H1 (cell line): ENCODE results near the gene SIGLECL1. TPM values are rescaled to one million over a fixed set of nuclear protein-coding genes. Genes with fewer than 3 reads are reported as not detected.

Experiments
- CTCF ChIA-PET: fragments of 300-600 bp; sonication (Branson Sonifier 250); formaldehyde crosslinking; loops from one replicate; lab custom pipeline; 2021; ENCODE audit not compliant: partially characterized antibody; lab: Charles Lee
- POLR2A ChIA-PET: fragments of 300-600 bp; sonication (Branson Sonifier 250); formaldehyde crosslinking; loops from one replicate; lab custom pipeline; 2021; ENCODE audit warnings: inconsistent platforms; ENCODE audit not compliant: partially characterized antibody; lab: Charles Lee
- DNase-seq, 2 experiments: peaks; one replicate each; pipeline versions ENCODE4 v3.0.0 to v3.0.0-alpha.2; 2010 to 2022; ENCODE audit warnings: low spot score in 2 of 2, low read depth in 1 of 2, mixed read lengths in 1 of 2
- FAIRE-seq: peaks from 2 replicates; lab custom pipeline; 2011; peaks lifted over from hg19 to GRCh38; lab: Jason Lieb, UNC
- H2AFZ ChIP-seq: 2 replicates; pipeline ENCODE4 v1.8.1; 2012; ENCODE audit warnings: low read length, inconsistent platforms
- H2AK5ac ChIP-seq: 2 replicates; pipeline ENCODE4 v1.6.1; 2013; ENCODE audit warnings: low read depth, low read length
- H2BK120ac ChIP-seq: replicated peaks from 2 replicates; pipeline ENCODE3; 2013; ENCODE audit warnings: low read depth, low read length, inconsistent platforms
- H2BK12ac ChIP-seq: 2 replicates; pipeline ENCODE4 v1.6.1; 2013; ENCODE audit warnings: low read depth, low read length
- H2BK15ac ChIP-seq: 2 replicates; pipeline ENCODE4 v1.6.1; 2013; ENCODE audit warnings: low read length
- H2BK20ac ChIP-seq: 2 replicates; pipeline ENCODE4 v1.6.1; 2013; ENCODE audit warnings: low read length
- H2BK5ac ChIP-seq: 2 replicates; pipeline ENCODE4 v1.6.1; 2013; ENCODE audit warnings: low read depth, low read length
- H3K14ac ChIP-seq: 2 replicates; pipeline ENCODE4 v1.6.1; 2013; ENCODE audit warnings: inconsistent platforms; ENCODE audit not compliant: insufficient read length
- H3K18ac ChIP-seq: 2 replicates; pipeline ENCODE4 v1.6.1; 2013; ENCODE audit warnings: low read length; ENCODE audit errors: extremely low read depth
- H3K23ac ChIP-seq: 2 replicates; pipeline ENCODE4 v1.6.1; 2013; ENCODE audit warnings: inconsistent platforms; ENCODE audit not compliant: insufficient read length
- H3K23me2 ChIP-seq: 2 replicates; pipeline ENCODE4 v1.6.1; 2013; ENCODE audit warnings: low read depth, low read length
- H3K27ac ChIP-seq: 2 replicates; pipeline ENCODE4 v1.6.1; 2011; ENCODE audit warnings: low read depth, low read length, inconsistent platforms
- H3K27me3 ChIP-seq, 4 experiments: replicated peaks in 1 of 4; 1 replicate in 1 of 4; 2 replicates in 3 of 4; pipeline versions ENCODE4 v1.6.1 to v1.8.1; 2011 to 2013; ENCODE audit warnings: low read length in 3 of 4, mild to moderate bottlenecking in 3 of 4, inconsistent platforms in 2 of 4, mixed read lengths in 2 of 4, moderate library complexity in 1 of 4; ENCODE audit not compliant: control insufficient read depth in 3 of 4, insufficient read depth in 3 of 4; ENCODE audit errors: extremely low read depth in 1 of 4
- H3K36me3 ChIP-seq, 4 experiments: 2 replicates each; pipeline versions ENCODE4 v1.6.1 to v1.8.1; 2011 to 2013; ENCODE audit warnings: mild to moderate bottlenecking in 4 of 4, low read length in 3 of 4, moderate library complexity in 2 of 4, control low read depth in 1 of 4, inconsistent platforms in 1 of 4; ENCODE audit not compliant: insufficient read depth in 4 of 4, control insufficient read depth in 2 of 4
- H3K4ac ChIP-seq: replicated peaks from 2 replicates; pipeline ENCODE3; 2013; ENCODE audit warnings: low read length, low read depth, mixed read lengths, inconsistent platforms; ENCODE audit not compliant: insufficient read length
- H3K4me1 ChIP-seq, 4 experiments: replicated peaks in 1 of 4; 1 replicate in 1 of 4; 2 replicates in 3 of 4; pipeline versions ENCODE4 v1.6.1 to v1.8.1; 2011 to 2013; ENCODE audit warnings: low read length in 3 of 4, inconsistent platforms in 2 of 4, mixed read lengths in 1 of 4; ENCODE audit not compliant: insufficient read depth in 4 of 4, control insufficient read depth in 3 of 4
- H3K4me2 ChIP-seq, 2 experiments: 2 replicates each; pipeline versions ENCODE4 v1.6.1 to v1.8.1; 2011 to 2013; ENCODE audit warnings: low read depth in 2 of 2, low read length in 2 of 2, control low read depth in 1 of 2, inconsistent platforms in 1 of 2, mild to moderate bottlenecking in 1 of 2; ENCODE audit not compliant: insufficient read depth in 1 of 2
- H3K4me3 ChIP-seq, 4 experiments: fragments of 200-600, 300-600 bp in 1 of 4; sonication (generic), shearing (Covaris generic), sonication (Bioruptor Twin) in 1 of 4; 2 replicates each; pipeline versions ENCODE4 v1.5.1 to v1.8.1; 2011 to 2016; ENCODE audit warnings: low read length in 4 of 4, low read depth in 3 of 4, control low read depth in 2 of 4, inconsistent platforms in 2 of 4, mild to moderate bottlenecking in 2 of 4, mixed read lengths in 1 of 4, moderate library complexity in 1 of 4; ENCODE audit not compliant: insufficient read depth in 2 of 4; ENCODE audit errors: extremely low read depth in 1 of 4
- H3K56ac ChIP-seq: replicated peaks from 2 replicates; pipeline ENCODE3; 2013; ENCODE audit warnings: low read depth, mild to moderate bottlenecking, mixed read lengths, low read length, inconsistent platforms; ENCODE audit not compliant: insufficient read length
- H3K79me1 ChIP-seq: 2 replicates; pipeline ENCODE4 v1.6.1; 2013; ENCODE audit warnings: low read depth, low read length, control low read depth
- H3K79me2 ChIP-seq, 2 experiments: 2 replicates each; pipeline versions ENCODE4 v1.6.1 to v1.8.1; 2012 to 2013; ENCODE audit warnings: low read length in 2 of 2, mild to moderate bottlenecking in 2 of 2, inconsistent platforms in 1 of 2; ENCODE audit not compliant: insufficient read depth in 2 of 2, control insufficient read depth in 1 of 2
- H3K9ac ChIP-seq, 4 experiments: replicated peaks in 1 of 4; 1 replicate in 1 of 4; 2 replicates in 3 of 4; pipeline versions ENCODE4 v1.6.1 to v1.8.1; 2011 to 2013; ENCODE audit warnings: low read depth in 3 of 4, low read length in 3 of 4, control low read depth in 2 of 4, mild to moderate bottlenecking in 2 of 4, moderate library complexity in 2 of 4, inconsistent platforms in 1 of 4; ENCODE audit errors: extremely low read depth in 1 of 4
- H3K9me3 ChIP-seq, 2 experiments: 2 replicates each; pipeline versions ENCODE4 v1.6.1 to v1.8.1; 2012 to 2013; ENCODE audit warnings: mild to moderate bottlenecking in 2 of 2, moderate library complexity in 2 of 2, control low read depth in 1 of 2, inconsistent platforms in 1 of 2, low read depth in 1 of 2, low read length in 1 of 2, mixed read lengths in 1 of 2; ENCODE audit not compliant: insufficient read depth in 2 of 2
- H4K20me1 ChIP-seq, 2 experiments: replicated peaks in 1 of 2; 2 replicates each; pipeline versions ENCODE3 to v1.8.1; 2011 to 2013; ENCODE audit warnings: inconsistent platforms in 2 of 2, low read length in 2 of 2, mild to moderate bottlenecking in 1 of 2; ENCODE audit not compliant: insufficient read depth in 2 of 2, control insufficient read depth in 1 of 2
- H4K5ac ChIP-seq: 2 replicates; pipeline ENCODE4 v1.6.1; 2013; ENCODE audit warnings: low read length, low read depth, mixed read lengths, inconsistent platforms; ENCODE audit not compliant: insufficient read length
- H4K8ac ChIP-seq: 2 replicates; pipeline ENCODE4 v1.8.0; 2013; ENCODE audit warnings: mild to moderate bottlenecking, moderate library complexity, low read length, inconsistent platforms; ENCODE audit not compliant: insufficient read depth; ENCODE audit errors: extremely low read depth
- H4K91ac ChIP-seq: replicated peaks from 2 replicates; pipeline ENCODE3; 2013; ENCODE audit warnings: low read length, mixed read lengths, inconsistent platforms; ENCODE audit not compliant: insufficient read length
- MAFK ChIP-seq: IDR thresholded peaks from 2 replicates; pipeline ENCODE4 v1.6.1; 2012; ENCODE audit warnings: low read depth, mild to moderate bottlenecking, improper control_type of control experiment, low read length
- MAX ChIP-seq: IDR thresholded peaks from 2 replicates; pipeline ENCODE4 v1.6.1; 2012; ENCODE audit warnings: inconsistent platforms
- WGBS, 2 experiments: shearing (Covaris generic) in 1 of 2; methylation state at CpG; one replicate each; pipeline versions ENCODE4 v1.1.6 to v1.1.7; 2013 to 2015; ENCODE audit warnings: low lambda C conversion rate in 2 of 2, mixed read lengths in 2 of 2, inconsistent platforms in 1 of 2, low coverage in 1 of 2, missing lambda C conversion rate in 1 of 2; ENCODE audit not compliant: insufficient replicate concordance in 2 of 2, insufficient coverage in 1 of 2, insufficient read length in 1 of 2; ENCODE audit errors: extremely low coverage in 1 of 2, missing lambda C conversion rate in 1 of 2; 5-methylcytosine and 5-hydroxymethylcytosine counted together
- polyA plus RNA-seq, 7 experiments: library from polyadenylated mRNA; depleted of rRNA in 3 of 7; stranded (reverse) in 5 of 7; unstranded in 2 of 7; fragments of >200 nt in 5 of 7; fragments of 200-250 nt in 2 of 7; gene quantifications; 1 replicate in 5 of 7; 2 replicates in 1 of 7; 4 replicates in 1 of 7; pipeline versions ENCODE4 v1.2.1 to v1.2.3, GENCODE V29; 2011 to 2013; ENCODE audit warnings: missing spikeins in 2 of 7, mixed read lengths in 2 of 7
- total RNA-seq: library from RNA; stranded (reverse); fragmentation: NEBNext Ultra II Directional; extraction: Animal tissue kit (Norgen Biotek cat#: 25700); gene quantifications from 2 replicates; pipeline ENCODE4 v1.2.1, GENCODE V29; 2021

Gene SIGLECL1
- total and polyA plus RNA-seq, 2 of the 8 experiments (the other 6 are each of a cell fraction or from before 2014, with no cell fraction given): not detected

GRCh38 chr19:51271067-51271466 is 20.2 kb downstream of the SIGLECL1 start:
- peak in 1 of 2 experiments; percentile 47 for DNase-seq
- H2BK12ac ChIP-seq: peak overlapping the region; percentile 29; the same call in 1 of the 2 replicates
- H3K36me3 ChIP-seq: no peaks in the 10 kb centered on the region
- no peak for FAIRE-seq
- H2BK120ac ChIP-seq: no peak overlapping the region
- no peak overlapping the region; the same call in 1 of the 2 replicates for H2BK15ac ChIP-seq
- no peaks in the 10 kb centered on the region for H3K27me3 ChIP-seq
- no peaks in the 10 kb centered on the region for H3K9me3 ChIP-seq
- POLR2A ChIA-PET: interaction anchor here (0.6 to 1.0 kb wide), 2 partner anchors 10 to 22 kb away, joined by 3 read pairs; no protein-coding TSS in a partner anchor
- H3K79me2 ChIP-seq: no peaks in the 10 kb centered on the region
- H4K5ac ChIP-seq: no peak overlapping the region
- H2BK20ac ChIP-seq: no peak overlapping the region
- H4K8ac ChIP-seq: no peak overlapping the region
- H4K91ac ChIP-seq: no peak overlapping the region
- TF ChIP-seq MAFK: no peak
- TF ChIP-seq MAX: peak; percentile 28; the same call in 1 of the 2 replicates
- TF ChIP-seq, all 59 proteins: peak for 1
- Histone ChIP-seq H3K56ac (no peak overlapping the region), H3K4me1 (no peaks in the 10 kb centered on the region), H3K4me2 (no peak overlapping the region), H2BK5ac (0 out of 2 replicates have a peak overlapping the region, but pooled peaks have one; percentile 18), H3K23me2 (no peaks in the 10 kb centered on the region; the same call in 1 of the 2 replicates), H2AK5ac (no peak overlapping the region), H4K20me1 (no peaks in the 10 kb centered on the region), H3K27ac (no peak overlapping the region), H3K18ac (no peak overlapping the region), H3K14ac (no peak overlapping the region), H3K23ac (no peak overlapping the region), H3K4me3 (no peak overlapping the region), H2AFZ (no peak overlapping the region; the same call in 1 of the 2 replicates), H3K4ac (no peak overlapping the region), H3K79me1 (no peaks in the 10 kb centered on the region), H3K9ac (no peak overlapping the region)
- WGBS, 2 experiments: 90% methylated on average over 26 of the region's 26 CpGs; no CpG with 5 or more reads in 1 of the 2 experiments
- CTCF ChIA-PET: interaction anchor here (1.0 to 5.8 kb wide), 5 partner anchors 12 to 167 kb away, joined by 3 to 42 read pairs (median 4); no protein-coding TSS in a partner anchor
